OCI-LY7 (cell line): ENCODE data around the gene GTSF1L.

ENCODE experiments used
- CTCF ChIP-seq: fragments of 200-600 bp; sonication (generic); conservative IDR thresholded peaks from 2 replicates; pipeline ENCODE4 v1.5.1; 2014; ENCODE audit warnings: mild to moderate bottlenecking, antibody characterized with exemption, low read length, moderate library complexity, mixed read lengths
- EZH2phosphoT487 ChIP-seq: fragments of 200-600 bp; sonication (generic); IDR thresholded peaks from 2 replicates; pipeline ENCODE4 v1.6.1; 2018; ENCODE audit warnings: low read depth, borderline replicate concordance, mild to moderate bottlenecking, mixed run types, antibody characterized with exemption, low read length, moderate library complexity, mixed read lengths

- TF ChIP-seq CTCF: no peak
- TF ChIP-seq EZH2phosphoT487: no peak
Observed at GRCh38 chr20:43728686-43729255, 2.0 kb upstream of the GTSF1L start.
